Muscle layer of duodenum (tissue), 2 donors: Measurements from ENCODE around the gene TMEM52B.
A peak's percentile ranks its signal among the peaks of the same experiment; 100 is the strongest.
"Not testable (repeated sequence)": the region's sequence is repeated elsewhere in the genome, so short reads cannot be mapped to it uniquely, and the experiment has no call there.

ENCODE experiments used
- H3K27ac ChIP-seq: one replicate; pipeline ENCODE4 v1.7.0; 2013; ENCODE audit warnings: mild to moderate bottlenecking, low read length
- H3K27me3 ChIP-seq: one replicate; pipeline ENCODE4 v1.7.0; 2013; ENCODE audit warnings: low read depth, mild to moderate bottlenecking, control low read depth, low read length
- H3K36me3 ChIP-seq, 2 donors: one replicate each; pipeline ENCODE4 v1.7.0; 2013; ENCODE audit warnings: low read length in 2 of 2, control low read depth in 1 of 2, mild to moderate bottlenecking in 1 of 2; ENCODE audit not compliant: insufficient read depth in 2 of 2, control insufficient read depth in 1 of 2
- H3K4me1 ChIP-seq, 2 donors: one replicate each; pipeline ENCODE4 v1.7.0; 2013; ENCODE audit warnings: low read length in 2 of 2, mild to moderate bottlenecking in 2 of 2, control low read depth in 1 of 2, moderate library complexity in 1 of 2; ENCODE audit not compliant: insufficient read depth in 2 of 2, control insufficient read depth in 1 of 2
- H3K4me3 ChIP-seq, 2 donors: one replicate each; pipeline ENCODE4 v1.7.0; 2013; ENCODE audit warnings: low read length in 2 of 2, low read depth in 1 of 2, mild to moderate bottlenecking in 1 of 2
- H3K9me3 ChIP-seq, 2 donors: one replicate each; pipeline ENCODE4 v1.7.0; 2013; ENCODE audit warnings: low read length in 2 of 2, control low read depth in 1 of 2, mild to moderate bottlenecking in 1 of 2; ENCODE audit not compliant: control insufficient read depth in 1 of 2
- donor health status: healthy.

The TMEM52B gene

DNA sequence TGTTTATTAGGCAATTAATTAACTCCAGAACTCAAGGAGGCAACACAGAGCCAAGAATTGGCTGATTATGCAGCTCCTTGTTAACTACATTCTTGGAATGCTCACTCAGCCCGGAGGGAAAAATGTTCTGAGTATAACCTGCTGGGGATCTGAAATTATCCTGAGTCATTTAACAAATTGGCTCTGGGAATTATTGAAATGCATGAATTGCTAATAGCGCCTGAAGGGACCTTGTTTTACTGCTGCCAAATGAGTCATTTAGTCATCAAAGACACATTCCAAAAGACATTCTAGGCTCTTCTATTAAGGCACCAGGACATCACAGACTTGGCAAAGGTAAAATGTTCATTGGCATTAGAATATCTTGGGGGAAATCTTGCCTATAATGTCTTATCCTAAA, 13.0 kb downstream of the TMEM52B start:
- peaks cover 0 to 4% of the 10 kb centered on the region in 2 donors for H3K4me1 ChIP-seq
- H3K9me3 ChIP-seq = no peaks in the 10 kb centered on the region
- H3K36me3 ChIP-seq = no peaks in the 10 kb centered on the region
- no peak overlapping the region for H3K27ac ChIP-seq
- no peaks in the 10 kb centered on the region for H3K27me3 ChIP-seq
- no peak overlapping the region for H3K4me3 ChIP-seq

DNA sequence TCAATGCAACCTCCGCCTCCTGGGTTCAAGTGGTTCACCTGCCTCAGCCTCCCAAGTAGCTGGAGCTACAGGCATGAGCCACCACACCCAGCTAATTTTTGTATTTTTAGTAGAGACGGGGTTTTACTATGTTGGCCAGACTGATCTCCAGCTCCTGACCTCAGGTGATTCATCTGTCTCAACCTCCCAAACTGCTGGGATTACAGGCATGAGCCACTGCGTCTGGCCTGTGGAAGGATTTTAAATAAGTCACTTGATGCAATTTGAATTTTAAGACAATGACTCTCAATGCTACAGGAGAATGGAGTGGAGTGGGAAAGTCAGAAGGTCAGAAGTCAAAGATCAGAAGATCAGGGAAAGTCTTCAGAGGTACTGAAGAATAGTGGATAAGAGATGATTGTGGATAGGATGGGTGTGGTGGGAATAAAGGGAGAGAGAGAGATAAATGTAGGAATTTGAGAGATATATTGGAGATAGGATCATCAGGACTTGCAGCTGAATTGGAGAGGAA, 15.4 kb downstream of the TMEM52B start:
- Histone ChIP-seq H3K9me3 (no peaks in the 10 kb centered on the region), H3K27me3 (no peaks in the 10 kb centered on the region)

GRCh38 chr12:10196210-10196609, 17.4 kb downstream of the TMEM52B start:
- Histone ChIP-seq H3K4me3 (no peak overlapping the region), H3K27ac (no peak overlapping the region), H3K27me3 (no peaks in the 10 kb centered on the region), H3K9me3 (no peaks in the 10 kb centered on the region), H3K36me3 (no peaks in the 10 kb centered on the region), H3K4me1 (no peaks in the 10 kb centered on the region)

More for the DNA sequence above, 15.4 kb downstream of the TMEM52B start:
- H3K4me3 ChIP-seq = no peak overlapping the region
- H3K4me1 ChIP-seq = peaks cover 0 to 4% of the 10 kb centered on the region in 2 donors
- no peak overlapping the region for H3K27ac ChIP-seq
- H3K36me3 ChIP-seq = no peaks in the 10 kb centered on the region

DNA sequence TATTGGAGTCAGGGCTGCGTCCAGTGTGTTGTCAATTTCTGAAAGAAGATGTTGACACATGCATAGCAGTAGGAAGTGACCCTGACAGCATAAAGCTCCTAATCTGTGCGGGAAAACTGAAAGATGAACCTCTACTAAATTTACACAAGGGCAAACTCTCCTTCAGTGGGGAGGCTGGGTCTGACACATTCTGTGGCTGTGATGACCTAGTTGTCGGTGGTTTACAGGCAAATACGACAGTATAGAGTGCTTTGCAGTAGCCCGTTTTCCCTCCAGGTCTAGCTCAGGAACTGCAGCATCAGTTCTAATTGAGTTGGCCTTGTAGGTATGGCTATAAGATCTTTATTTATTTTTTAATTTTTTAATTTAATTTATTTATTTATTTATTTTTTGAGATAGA, 19.0 kb downstream of the TMEM52B start:
- Histone ChIP-seq H3K36me3 (no peaks in the 10 kb centered on the region), H3K4me3 (no peak overlapping the region), H3K27me3 (no peaks in the 10 kb centered on the region), H3K27ac (no peak overlapping the region), H3K9me3 (no peaks in the 10 kb centered on the region), H3K4me1 (no peaks in the 10 kb centered on the region)

GRCh38 chr12:10204495-10204894, 25.7 kb downstream of the TMEM52B start:
- not testable (repeated sequence) for H3K27me3 ChIP-seq, H3K4me1 ChIP-seq, H3K9me3 ChIP-seq, H3K4me3 ChIP-seq, H3K27ac ChIP-seq, H3K36me3 ChIP-seq

- no peak overlapping the region for H3K4me3 ChIP-seq
- no peaks in the 10 kb centered on the region for H3K36me3 ChIP-seq
- H3K9me3 ChIP-seq = no peaks in the 10 kb centered on the region
- H3K4me1 ChIP-seq = no peaks in the 10 kb centered on the region
- no peak overlapping the region for H3K27ac ChIP-seq
- H3K27me3 ChIP-seq = no peaks in the 10 kb centered on the region
These were observed 26.5 kb downstream of the TMEM52B start for GRCh38 chr12:10205220-10205807.

DNA sequence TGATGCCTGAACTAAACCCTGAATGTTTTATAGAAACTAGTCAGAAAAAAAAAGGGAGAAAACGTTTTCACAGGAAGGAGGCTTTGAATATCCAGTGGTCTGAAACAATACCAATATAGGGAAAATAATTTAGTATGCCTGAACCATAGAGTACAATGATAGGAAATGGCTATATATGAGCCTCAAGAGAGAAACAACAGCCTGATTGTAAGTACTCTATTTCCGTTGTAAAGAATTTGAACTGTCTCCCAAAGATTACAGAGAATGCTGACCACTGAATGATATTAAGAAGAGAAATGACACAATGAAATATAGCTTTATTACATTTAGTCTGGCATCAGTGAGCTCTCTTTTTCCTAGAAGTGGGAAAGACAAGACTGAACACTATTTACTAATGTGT, 28.3 kb downstream of the TMEM52B start:
- Histone ChIP-seq H3K36me3 (no peaks in the 10 kb centered on the region), H3K9me3 (no peaks in the 10 kb centered on the region), H3K27ac (no peak overlapping the region), H3K4me3 (no peak overlapping the region), H3K4me1 (no peaks in the 10 kb centered on the region), H3K27me3 (no peaks in the 10 kb centered on the region)

DNA sequence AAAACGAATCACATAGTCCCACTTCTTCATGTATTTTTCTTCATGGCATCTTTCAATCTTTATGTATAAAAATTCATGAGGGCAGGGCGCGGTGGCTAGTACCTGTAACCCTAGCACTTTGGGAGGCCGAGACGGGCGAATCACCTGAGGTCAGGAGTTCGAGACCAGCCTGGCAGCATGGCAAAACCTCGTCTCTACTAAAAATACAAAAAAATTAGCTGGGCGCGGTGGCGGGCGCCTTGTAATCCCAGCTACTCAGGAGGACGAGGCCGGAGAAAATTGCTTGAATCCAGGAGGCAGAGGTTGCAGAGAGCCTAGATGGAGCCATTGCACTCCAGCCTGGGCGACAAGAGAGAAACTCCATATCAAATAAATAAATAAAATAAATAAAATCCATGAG, 31.4 kb downstream of the TMEM52B start:
- H3K27ac ChIP-seq = no peak overlapping the region
- no peaks in the 10 kb centered on the region for H3K27me3 ChIP-seq
- no peaks in the 10 kb centered on the region for H3K9me3 ChIP-seq
- H3K36me3 ChIP-seq = peaks cover 0 to 19% of the 10 kb centered on the region in 2 donors
- no peak overlapping the region for H3K4me3 ChIP-seq
- peaks cover 5 to 8% of the 10 kb centered on the region in 2 donors for H3K4me1 ChIP-seq

DNA sequence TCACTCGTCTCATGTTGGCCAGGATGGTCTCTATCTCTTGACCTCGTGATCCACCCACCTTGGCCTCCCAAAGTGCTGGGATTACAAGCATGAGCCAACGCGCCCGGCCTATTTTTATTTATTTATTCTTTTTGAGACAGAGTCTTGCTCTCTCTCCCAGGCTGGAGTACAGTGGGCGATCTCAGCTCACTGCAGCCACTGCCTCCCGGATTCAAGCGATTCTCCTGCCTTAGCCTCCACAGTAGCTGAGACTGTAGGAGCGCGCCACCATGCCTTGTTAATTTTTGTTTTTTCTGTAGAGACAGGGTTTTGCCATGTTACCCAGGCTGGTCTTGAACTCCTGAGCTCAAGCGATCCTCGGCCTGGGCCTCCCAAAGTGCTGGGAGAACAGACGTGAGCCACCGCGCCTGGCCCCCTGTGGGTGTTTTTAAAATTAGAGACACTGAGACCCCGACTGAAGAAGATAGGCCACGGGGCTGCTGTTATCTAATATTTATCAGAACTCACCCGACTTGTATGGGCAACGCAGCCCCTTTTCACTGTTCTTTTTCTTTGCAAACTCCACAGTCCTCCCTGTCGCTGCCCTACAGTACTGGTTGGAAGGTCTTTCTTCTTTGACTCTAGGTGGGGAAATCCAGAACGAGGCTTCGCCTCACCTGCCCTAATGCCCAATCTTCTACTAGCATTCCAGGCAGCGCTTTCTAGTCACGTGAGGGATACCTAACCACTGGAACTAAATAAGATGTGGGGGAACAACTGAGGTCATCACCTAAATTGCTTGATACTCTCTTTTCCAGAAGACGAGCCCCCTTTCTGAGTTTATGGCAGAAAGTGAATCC, 32.5 kb downstream of the TMEM52B start:
- Histone ChIP-seq H3K36me3 (peaks cover 0 to 19% of the 10 kb centered on the region in 2 donors), H3K9me3 (no peaks in the 10 kb centered on the region), H3K4me1 (peaks cover 10 to 13% of the 10 kb centered on the region in 2 donors), H3K27me3 (no peaks in the 10 kb centered on the region), H3K27ac (no peak overlapping the region), H3K4me3 (no peak overlapping the region)

DNA sequence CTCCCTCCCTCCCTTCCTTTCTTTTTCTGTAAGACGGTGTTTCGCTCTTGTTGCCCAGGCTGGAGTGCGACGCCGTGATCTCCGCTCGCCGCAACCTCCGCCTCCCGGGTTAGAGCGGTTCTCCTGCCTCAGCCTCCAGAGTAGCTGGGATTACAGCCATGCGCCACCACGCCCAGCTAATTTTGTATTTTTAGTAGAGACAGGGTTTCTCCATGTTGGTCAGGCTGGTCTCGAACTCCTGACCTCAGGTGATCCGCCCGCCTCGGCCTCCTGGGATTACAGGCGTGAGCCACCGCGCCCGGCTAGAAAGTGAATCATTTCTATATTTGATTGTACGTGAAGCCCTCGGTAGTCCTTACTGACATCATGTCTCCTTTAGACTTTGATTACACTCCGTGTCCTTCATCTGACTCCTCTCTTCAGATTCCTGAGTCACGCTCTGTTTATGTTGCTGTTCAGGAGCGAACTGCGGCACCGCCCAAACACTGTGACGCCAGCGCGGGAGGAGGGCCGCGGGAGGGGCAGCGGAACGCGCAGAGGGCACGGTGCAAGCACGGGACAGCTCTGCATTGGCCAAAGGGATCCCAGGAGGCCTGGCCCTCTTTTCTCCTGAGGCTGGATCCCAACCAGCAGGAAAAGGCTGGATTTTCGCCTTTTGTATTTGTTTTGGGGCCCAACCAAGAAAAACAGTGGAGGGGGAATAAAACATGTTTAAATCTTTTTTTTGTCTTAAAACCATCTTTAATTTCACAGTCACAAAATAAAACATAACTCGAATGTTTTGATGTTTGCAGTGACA, 33.3 kb downstream of the TMEM52B start:
- Histone ChIP-seq H3K27ac (peak overlapping the region; percentile 100), H3K4me1 (peaks cover 10 to 15% of the 10 kb centered on the region in 2 donors), H3K9me3 (no peaks in the 10 kb centered on the region), H3K36me3 (peaks cover 0 to 19% of the 10 kb centered on the region in 2 donors), H3K4me3 (peak overlapping the region; percentile 90 to 97), H3K27me3 (no peaks in the 10 kb centered on the region)

- H3K36me3 ChIP-seq = peaks cover 0 to 20% of the 10 kb centered on the region in 2 donors
- peaks cover 10 to 18% of the 10 kb centered on the region in 2 donors for H3K4me1 ChIP-seq
- H3K4me3 ChIP-seq = peak within 1 kb of the TSS; percentile 90 to 97
- H3K9me3 ChIP-seq = no peaks in the 10 kb centered on the region
- peak within 1 kb of the TSS; percentile 100 for H3K27ac ChIP-seq
- no peaks in the 10 kb centered on the region for H3K27me3 ChIP-seq
These were observed 33.9 kb downstream of the TMEM52B start, which contains the start of gene GABARAPL1 for GRCh38 chr12:10212739-10213131. Gene GABARAPL1 (plus strand): TSS chr12:10212877. CDS start chr12:10213130, 253 bp downstream.
